ENCODE measurements around the gene HECTD2.
"Not testable (repeated sequence)": the region's sequence is repeated elsewhere in the genome, so short reads cannot be mapped to it uniquely, and the experiment has no call there.

The HECTD2 gene

DNA sequence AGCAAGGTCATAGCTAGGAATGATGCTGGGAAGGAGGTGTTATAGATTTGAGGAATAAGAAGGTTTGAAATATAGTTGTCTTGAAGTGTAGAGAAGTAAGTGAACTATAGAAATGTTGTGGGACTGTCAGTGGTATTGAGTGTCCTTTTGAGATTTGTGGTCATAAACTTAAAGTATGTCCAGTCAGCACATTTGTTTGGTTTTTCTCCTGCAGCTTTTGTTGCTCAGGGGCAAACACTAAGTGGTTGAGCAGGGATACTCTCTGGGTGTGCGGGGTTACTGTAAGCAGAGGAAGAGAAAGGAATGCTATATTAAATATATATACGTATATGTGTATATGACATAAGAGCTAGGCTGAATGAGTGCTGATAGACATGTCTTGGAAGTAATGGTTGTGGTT is 67.1 kb downstream of the HECTD2 start:
- DNase-seq, result no peak

DNA sequence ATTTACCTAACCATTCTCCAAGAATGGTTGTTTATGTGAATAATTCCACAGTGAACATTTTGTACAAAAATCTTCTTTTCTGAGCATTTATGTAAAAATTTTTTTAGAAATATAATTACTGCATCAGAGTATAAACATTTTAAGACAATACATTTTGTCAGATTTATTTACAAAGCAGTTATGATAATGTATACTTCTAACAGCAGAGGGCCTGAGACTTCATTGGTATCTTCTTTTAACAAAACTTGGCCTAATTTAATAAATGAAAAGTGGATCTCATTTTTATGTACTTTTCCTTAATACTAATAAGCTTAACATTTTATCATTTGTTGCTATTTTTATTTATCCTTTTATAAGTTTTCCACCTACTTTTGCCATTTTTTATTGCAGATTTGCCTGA is 69.4 kb downstream of the HECTD2 start:
- no peak for DNase-seq

DNA sequence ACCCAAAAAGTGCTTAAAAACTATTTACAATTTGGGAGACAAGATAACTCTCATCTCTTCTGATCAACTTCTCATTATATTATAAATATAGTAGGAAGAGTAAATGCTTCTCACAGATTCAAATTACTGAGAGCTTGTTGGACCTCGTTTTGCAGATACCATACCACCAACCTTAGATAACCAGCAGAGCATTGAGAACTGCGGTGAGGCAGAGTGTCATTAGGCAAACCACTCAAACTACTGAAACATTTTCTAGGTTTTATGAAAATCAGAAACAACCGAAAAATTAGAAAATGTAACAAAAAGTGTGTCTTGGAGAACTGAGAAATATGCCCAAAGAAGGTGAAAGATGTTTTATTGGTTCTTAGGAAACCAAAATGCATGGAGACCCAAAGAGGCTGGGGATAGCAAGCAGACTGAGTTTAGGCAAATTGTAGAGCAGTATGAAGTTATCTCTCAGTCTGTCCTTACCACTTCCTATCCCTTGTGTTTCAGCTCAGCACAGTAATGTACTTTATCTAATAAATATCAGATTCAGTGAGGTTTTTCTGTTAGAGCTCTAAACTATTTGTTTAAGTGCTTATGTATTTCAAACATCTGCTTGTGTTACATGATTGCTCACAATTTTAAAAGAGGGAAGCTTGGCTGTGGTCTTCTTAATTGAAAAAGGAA is 77.9 kb downstream of the HECTD2 start:
- no peak for DNase-seq

DNA sequence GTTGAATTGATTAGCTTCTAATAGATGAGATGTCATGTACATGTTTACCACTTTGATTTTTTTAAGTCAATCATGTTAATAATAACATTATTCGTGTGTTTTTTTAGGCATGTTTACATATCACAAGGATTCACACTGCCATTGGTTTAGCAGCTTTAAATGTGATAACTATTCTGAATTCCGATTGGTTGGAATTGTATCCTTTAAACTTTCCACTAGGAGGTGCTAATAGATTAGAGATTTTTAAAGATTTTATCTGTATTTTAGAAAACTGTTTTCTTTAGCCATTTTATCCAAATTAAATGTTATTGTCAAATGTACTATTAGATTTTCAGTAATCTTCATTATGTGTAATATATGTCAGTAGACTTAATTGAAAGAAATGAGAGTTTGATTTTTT is 83.2 kb downstream of the HECTD2 start:
- DNase-seq, result peak; percentile 13 to 31

DNA sequence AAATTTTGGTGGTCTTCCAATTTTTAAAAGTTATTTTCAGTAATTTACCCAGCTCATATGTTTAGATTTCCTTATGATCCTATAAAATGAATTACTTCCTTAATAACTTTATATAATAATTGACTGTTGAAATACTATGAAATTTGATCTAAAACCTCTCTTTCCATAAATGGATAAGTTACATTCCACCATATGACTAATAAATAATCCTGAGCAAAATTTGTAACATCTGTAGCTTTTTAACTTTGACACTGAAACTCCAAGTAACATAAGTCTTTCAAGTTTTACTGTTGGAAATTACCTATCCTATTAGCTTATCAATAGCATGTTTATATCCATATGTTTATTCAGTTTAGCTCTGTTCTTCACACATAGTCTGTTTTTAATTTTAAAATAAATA is 85.3 kb downstream of the HECTD2 start:
- no peak for DNase-seq

DNA sequence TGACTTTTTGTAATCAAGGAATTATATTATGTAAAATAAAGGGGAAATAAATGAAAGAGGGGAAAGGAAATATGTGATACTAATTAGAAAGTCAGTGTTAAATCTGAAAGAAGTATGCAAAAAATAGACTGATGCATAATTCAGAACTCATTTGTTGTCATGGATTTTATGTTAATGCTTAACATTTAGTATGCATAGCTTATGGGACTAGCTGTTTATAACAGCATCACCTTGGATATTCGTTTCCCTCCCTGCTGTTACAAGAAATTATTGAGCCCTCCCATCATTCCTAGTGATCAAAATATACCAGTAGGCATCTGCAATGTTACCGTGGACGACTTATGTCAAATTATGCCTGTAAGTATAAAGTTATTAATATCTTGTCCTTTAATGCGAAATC is 85.9 kb downstream of the HECTD2 start:
- no peak for DNase-seq

DNA sequence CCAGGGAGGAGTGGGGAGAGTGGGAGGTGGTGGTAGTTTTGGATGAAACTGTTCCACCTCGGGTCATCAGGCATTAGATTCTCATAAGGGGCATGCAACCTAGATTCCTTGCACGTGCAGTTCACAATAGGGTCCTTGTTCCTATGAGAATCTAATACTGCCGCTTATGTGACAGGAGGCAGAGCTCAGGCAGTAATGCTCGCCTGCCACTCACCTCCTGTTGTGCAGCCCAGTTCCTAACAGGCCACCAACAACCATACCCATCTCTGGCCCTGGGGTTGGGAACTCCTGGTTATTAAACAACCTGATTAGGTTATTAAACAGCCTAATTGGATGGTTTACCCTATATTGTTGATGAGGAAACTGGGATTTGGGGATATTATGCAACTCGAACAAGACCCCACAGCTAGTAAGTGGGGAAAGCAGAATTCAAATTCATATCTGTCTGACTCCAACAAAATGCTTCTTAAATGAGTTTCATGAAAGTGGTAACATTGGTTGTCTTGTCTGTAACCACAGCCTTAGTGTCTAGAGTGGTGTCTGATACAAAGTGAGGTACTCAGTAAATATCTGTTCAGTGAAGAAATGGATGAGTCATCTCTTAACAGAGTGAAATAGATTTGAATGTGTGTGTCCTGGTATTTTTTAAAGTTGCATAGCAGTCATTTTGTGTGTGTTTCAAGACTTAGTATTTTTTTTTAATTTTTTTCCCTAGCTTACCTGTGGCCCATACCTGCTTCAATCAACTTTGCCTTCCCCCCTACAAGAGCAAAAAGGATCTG is 101.6 kb downstream of the HECTD2 start:
- DNase-seq, result no peak

DNA sequence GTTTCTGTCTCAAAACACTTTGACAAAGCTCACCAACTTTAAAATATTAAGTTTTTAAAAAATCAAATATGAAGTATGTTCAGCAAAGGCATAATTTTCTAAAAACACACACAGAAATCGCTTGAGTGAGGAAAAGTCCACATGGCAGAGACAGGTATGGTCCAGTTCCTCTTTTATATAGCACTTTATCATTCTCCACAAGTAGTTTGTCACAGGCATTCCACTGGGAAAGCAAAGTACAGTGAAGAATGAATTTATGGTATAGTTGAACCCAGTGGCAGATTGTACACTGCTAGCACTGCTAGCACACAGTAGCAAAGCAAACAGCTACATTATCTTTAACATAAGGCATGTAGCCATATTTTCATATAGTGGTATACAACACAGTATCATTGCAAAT is 102.3 kb downstream of the HECTD2 start:
- DNase-seq, result no peak

DNA sequence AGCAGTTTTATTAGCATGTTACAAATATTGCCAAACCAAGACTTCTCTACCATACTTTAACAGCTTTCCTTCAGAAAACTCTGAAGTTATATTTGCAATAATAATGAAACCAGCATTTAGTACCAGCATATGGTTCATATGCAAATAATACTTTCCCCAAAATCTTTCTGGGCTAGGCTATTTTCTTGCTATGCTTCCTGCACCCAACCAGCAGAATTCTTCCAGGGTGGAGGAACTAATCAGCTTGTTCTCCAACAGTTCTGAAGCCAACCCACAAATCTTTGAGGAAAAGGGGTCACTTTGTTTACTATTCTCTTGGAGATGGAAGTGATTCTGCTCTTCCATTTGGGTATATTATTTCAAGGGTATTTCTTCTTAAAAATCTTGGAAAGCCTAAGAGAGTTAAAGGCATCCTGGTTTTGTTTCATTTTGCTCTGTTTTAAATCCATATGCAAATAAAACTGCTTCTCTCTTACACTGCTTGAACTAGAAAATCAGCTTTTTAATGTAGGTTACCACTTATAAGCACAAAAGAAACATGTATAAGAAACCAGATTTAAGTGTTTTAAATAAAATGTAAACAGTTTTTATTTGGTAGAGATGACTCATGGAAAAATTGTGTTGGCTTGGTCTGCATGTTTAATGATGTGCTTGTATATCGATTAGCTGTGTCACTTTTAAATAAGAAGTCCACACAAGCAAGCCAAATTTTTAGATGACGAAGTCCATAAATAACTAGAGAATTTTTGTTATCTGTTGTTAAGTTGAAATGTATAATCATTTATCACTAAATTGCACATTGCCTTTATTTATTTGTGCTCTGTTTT is 103.7 kb downstream of the HECTD2 start:
- no peak for DNase-seq

DNA sequence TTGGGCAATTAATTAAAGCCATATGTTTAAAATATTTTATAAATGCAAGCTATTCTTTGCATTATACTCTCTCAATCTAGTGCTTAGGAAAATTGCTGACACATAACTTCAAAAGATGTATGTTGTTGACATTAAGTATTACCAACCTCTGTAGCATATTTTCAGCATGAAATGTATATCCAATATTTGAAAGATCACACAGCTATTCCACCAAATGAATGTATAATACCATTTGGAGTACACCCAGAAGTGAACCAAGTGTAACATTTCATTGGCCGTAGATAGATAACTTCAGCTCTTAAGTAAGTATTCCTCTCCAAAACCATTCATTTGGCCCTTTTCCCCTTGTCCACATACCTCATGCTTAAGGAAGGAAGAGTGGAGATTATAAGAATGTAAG is 104.6 kb downstream of the HECTD2 start:
- no peak for DNase-seq

DNA sequence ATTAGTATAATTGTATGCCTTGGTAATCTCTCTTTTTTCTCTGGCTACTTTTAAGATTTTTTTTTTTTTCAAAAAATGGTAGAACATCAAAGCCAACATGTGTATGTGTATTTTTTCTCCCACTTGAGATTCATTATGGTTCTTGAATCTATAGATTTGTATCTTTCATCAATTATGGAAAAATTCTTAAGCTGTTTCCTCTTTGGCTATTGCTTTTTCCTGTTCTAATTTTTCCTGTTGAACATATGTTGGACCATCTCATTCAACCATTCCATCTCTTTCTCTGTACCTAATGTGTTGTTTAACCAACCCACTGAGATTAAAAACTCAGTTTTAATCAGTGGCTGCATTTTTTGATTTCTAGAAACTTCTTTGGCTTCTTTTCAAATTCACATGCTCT is 107.2 kb downstream of the HECTD2 start:
- DNase-seq, result no peak

DNA sequence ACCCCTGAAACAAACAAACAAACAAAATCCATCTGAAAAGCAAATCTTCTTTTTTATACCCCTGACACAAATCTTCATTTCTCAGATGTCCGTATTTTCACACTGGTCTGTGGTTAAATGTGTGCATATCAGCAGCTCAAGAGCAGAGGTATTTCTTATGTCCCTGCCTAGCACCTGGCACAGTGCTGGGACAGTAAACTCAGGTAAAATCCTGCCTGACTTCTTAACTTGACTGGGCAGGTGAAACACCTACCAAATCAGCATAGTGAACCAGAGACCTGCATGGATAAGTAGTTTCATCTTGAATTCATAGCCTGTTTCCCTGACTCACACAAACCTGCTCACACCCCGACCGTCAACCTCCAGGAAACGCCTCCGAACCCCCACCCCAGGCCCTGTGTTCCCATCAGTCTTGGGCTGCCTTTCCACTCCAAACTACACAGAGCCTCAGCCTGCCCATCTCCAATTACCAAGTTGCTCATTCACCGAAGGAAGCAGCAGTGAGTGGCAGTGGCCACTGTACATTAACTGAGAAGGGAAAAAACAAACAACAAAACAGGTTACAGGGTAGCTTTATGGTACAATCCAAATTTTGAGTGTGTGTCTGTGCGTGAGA is 109.9 kb downstream of the HECTD2 start:
- DNase-seq, result no peak

DNA sequence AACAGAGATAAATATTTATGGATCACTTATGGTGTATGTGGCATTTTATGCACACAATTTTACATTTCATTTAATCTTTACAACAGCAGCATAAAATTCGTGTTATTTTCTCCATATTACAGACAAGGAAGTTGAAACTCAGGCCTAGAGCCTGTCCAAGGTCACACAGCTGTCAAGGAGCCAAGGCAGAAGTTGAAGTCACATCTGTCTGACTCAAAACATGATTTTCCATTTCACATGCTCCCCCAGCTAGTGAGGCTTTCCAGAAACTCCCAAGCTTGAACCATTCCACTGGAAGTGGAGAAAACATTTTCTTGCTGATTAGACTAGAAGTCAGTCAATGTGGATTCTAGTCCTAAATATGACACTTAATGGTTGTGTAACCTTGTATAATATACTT is 110.5 kb downstream of the HECTD2 start:
- no peak for DNase-seq

DNA sequence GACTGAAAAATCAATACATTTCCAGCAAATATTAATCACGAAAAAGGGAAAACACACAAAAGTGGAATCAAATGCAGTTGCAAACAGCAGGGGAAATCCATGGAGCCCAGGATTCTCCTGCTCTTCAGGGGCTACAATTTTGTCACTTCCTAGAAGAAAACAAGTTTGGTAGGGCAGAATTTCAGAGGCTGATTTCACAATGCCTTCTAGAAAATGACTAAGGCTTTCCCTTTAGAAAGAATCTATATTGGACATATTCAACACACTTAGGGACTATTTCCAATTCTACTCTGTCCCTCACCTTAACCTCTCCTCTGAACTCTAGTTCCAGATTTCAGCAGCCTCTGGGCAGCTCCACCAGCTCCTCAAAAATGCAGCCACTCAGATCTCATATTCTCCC is 111.3 kb downstream of the HECTD2 start:
- peak in 1 of 2 experiments; percentile 22 for DNase-seq

DNA sequence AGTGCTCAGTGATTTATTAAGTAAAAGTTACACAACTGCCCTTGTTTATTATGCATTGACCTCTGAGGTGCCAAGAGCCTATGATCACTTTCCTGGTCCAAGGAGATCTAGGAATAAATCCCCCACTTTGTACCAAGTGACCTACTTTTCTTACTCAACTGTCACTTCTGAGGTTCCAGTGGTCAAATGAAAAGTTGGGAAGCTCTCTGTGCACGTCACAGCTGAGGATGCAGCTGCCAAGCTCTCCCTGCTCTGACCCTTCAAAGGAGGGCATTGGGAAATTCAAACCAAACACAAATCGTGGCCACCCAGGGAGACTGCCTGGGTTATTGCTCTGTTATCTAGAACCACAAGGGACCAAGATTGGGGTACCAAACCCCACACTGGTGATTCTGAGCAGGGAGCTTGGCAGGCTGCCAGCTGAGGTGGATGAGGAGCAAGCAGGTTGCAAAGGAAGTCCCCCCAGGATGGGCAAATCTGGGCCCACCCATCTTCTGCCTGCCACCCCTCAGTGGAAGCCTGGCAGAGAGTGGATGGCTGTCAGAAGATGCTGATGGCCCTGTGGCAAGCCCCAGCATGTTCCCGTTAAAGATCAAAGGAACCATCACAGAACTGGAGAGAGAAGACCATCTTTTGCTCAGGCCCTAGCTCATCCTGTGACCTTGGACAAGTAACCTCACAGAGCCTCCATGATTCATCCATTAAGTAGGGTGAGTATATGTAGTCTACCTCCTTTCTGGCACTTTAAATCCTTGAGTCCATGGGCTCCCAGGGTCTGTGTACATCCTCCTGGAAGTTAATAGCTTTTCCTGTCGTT is 116.0 kb downstream of the HECTD2 start:
- DNase-seq, result no peak

DNA sequence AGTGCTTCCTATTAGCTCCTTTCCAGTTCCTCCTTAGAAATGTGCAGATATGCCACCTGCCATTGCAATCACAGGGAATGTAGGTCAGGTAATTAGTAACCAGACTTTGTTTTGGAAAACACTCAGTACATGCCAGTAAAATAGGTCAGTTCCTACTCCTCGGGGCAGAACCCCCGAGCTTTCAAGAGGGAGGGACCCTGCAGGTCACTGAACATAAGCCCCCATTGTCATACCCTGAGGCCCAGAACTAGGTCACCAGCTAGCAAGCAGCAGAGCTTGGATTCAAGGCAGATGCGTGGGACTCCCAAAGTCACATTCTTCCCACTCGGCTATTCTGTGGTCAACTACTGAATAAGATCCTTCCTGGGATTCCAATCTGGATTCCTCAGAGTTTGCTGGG is 117.9 kb downstream of the HECTD2 start:
- DNase-seq, result no peak

DNA sequence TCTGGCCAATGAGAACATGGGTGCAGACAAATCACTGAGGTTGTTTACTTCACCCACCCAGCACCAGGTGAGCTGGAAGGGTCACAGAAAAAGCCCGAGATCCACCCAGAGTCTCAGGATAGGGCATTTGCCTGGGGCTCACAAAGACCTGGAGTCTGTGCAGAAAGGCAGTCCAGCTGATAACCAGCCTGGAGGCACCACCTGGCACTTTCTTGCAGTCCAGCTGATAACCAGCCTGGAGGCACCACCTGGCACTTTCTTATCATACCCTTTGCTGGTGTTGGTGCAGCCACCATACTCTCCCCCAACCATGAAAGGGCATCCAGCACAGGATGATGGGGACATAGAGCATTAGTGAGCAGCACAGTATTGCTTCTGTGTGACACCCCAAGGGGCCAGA is 118.6 kb downstream of the HECTD2 start:
- no peak for DNase-seq

DNA sequence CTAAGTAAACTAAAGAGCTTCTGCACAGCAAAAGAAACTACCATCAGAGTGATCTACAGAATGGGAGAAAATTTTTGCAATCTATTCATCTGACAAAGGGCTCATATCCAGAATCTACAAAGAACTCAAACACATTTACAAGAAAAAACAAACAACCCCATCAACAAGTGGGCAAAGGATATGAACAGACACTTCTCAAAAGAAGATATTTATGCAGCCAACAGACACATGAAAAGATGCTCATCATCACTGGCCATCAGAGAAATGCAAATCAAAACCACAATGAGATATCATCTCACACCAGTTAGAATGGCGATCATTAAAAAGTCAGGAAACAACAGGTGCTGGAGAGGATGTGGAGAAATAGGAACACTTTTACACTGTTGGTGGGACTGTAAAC is 124.6 kb downstream of the HECTD2 start:
- DNase-seq, result not testable (repeated sequence)

DNA sequence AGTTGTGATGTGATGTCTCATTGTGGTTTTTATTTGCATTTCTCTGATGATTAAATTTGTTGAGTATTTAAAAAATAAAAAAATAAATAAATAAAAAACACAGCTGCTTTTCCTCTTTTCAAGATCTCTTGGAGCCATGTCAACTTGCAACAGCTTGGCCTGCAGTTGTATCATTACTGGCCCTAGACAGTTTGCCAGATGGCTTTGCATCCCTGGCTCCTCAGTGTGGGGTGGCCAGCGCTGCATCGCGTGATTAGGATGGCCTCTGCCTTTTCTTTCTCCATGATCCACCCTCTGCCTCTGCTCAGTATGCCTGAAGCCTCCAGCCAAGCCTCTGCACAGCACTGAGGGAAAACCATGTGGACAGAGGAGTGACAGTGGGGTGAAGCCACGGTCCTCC is 126.0 kb downstream of the HECTD2 start:
- no peak for DNase-seq

DNA sequence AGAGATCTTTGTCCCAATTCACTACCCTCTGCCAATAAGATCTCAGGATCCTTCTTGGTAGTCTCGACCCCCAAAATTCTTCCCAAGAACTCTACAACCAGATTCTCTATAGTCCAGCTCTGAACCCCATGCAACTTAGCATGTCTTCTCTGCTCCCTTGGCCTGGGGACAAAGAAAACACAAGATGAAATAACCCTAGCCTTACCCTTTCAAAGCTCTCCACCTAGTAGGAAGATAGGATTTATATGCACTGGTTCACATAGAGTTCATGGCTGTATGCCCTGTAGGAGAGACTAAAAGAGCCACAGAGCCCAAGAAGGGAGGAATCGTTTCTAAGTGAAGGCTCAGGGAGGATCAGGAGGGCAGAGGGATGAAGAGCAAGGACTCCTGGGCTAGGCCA is 126.6 kb downstream of the HECTD2 start:
- no peak for DNase-seq

DNA sequence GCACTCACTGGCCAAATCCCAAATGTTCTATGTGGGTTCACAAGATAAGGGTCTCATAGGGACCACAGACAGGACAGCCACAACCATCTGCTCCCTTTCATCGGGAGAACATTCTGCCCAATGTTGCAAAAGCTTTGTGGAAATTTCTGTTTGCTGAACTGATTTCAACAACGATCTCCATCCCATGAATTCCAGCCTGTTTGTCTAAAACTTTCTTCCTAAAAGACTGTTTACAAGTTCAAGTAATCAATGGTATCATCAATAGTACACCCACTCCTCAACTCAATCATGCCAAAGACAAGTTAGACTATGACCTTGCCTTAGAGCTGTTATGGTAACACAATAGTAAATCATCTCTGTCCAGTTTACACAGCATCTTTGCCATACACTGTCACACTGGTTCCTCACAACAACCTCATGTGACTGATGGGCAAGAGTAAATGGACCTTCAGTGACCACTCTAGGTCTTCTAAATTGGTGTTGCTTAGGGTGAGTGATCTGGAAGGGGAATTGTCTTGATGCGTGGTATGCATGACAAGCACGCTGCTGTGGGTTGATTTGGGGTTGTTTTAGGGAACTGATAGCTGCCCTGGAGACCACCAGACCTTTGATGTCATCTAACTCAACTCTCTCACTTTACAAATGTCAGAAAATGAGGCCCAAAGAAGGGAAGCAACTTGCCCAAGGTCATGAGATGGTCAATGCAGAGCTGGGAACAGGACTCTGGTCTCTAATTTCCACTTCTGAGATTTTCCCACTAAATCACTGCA is 127.7 kb downstream of the HECTD2 start:
- DNase-seq, result no peak

DNA sequence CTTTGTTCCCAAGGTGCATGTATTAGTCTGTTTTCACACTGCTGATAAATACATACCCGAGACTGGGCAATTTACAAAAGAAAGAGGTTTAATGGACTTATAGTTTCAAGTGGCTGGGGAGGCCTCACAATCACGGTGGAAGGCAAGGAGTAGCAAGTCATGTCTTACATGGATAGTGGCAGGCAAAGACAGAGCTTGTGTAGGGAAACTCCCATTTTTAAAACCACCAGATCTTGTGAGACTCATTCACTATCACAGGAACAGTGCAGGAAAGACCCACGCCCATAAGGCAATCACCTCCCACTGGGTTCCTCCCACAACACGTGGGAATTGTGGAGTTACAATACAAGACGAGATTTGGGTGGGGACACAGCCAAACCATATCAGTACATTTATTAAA is 129.8 kb downstream of the HECTD2 start:
- no peak for DNase-seq

Measured in AML-193 (cell line).